ENCODE results near the gene RPA3.

DNA sequence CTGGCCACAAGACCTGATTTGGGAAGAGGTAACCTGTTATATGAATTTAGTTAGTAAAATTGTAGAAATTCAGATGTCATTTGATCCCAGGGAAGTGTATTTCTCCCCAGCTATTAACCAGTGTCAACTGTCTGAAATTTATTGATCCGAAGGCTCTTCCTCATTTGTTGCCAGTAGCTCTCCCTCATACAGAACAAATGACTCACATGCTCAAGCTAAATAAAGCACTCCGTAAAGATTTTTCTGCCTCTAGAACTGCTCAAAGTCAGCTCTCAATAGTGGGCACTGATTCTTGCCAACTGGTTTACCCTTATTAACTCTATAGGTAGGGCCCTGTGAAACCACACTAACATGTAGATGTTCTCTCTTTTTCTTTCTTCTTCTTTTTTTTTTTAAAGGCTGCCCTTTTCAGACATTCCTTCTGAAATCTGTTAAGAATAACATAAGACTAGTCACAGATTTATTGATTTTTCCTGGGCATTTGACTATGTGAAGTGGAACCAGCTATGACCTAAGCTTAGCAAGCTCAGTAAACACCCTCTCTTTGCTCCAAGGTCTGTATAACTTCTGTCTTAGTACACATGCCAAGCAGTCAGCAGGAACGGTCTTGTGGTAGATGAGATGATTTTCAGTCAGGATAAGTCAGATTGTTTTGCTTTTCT is 21.8 kb downstream of the RPA3 start:
- TF ChIP-seq, protein P1, sequence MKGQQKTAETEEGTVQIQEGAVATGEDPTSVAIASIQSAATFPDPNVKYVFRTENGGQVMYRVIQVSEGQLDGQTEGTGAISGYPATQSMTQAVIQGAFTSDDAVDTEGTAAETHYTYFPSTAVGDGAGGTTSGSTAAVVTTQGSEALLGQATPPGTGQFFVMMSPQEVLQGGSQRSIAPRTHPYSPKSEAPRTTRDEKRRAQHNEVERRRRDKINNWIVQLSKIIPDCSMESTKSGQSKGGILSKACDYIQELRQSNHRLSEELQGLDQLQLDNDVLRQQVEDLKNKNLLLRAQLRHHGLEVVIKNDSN (IDR thresholded peaks at IDR 0.05) = no peak
- TF ChIP-seq YY1 (IDR thresholded peaks at IDR 0.05; ENCODE audit: low read depth) (no peak), CREB1 (IDR thresholded peaks at IDR 0.05; ENCODE audit: low read depth) (no peak), EGR1 (IDR thresholded peaks at IDR 0.05) (no peak), TEAD4 (IDR thresholded peaks at IDR 0.05) (no peak), ZBTB7A (IDR thresholded peaks at IDR 0.05; ENCODE audit: low read depth) (no peak), TAF1 (IDR thresholded peaks at IDR 0.05; ENCODE audit: low read depth) (no peak)

Data from Ishikawa (cell line).